ENCODE data around the gene MYOCD.

Gene MYOCD

DNA sequence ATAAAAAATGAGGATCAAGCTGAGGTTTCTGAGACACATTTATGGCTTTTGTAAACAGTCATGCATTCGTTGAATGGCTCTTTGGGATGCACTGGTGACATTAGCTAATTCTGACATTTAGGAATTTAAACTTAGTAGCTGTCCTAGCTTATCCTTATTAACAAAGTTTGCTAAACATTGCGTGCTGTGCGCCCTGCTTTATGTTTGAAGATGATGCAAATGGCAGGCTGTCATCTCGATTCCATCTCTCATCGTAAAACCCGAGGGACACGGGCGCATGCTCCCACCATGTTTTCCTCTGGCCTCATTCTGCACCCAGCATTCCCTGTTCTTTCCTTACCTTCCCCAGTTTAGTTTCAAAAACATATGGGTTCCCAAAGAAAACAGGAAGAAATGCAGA is 69.8 kb downstream of the MYOCD start:
- H3K36me3 ChIP-seq (ENCODE audit: insufficient read depth, low read length), result no peaks in the 10 kb centered on the region

DNA sequence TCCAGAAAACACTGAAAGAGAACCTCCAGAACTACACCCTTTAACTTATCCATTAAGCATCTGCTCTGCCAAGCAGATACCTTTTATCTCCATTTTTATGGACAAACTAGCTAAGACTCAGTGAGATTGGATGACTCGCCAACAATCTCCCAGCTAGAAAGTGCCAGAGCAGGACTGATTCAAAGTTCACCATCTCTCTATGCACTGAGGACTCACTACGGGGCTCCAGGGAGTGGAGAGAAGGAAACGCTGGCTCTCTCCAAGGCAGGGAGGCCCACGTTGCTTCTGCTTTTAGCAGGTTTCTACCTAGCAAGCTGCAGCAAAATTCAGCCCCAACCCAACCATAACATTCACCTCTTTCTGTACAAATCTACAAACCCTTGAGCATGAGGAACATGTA is 70.8 kb downstream of the MYOCD start:
- H3K27ac ChIP-seq (ENCODE audit: low read depth, low read length, poor library complexity, severe bottlenecking), result no peak overlapping the region
- no peaks in the 10 kb centered on the region for H3K4me1 ChIP-seq (ENCODE audit: insufficient read depth, low read length, severe bottlenecking)
- no peaks in the 10 kb centered on the region for H3F3A ChIP-seq (ENCODE audit: insufficient read depth, low read length)
- H3K9me3 ChIP-seq (ENCODE audit: low read length), result no peaks in the 10 kb centered on the region
- no peak overlapping the region for H2AFZ ChIP-seq (ENCODE audit: low read length)
- H3K27me3 ChIP-seq (ENCODE audit: insufficient read depth, low read length), result no peaks in the 10 kb centered on the region
- H3K4me3 ChIP-seq (ENCODE audit: low read depth, low read length, poor library complexity, severe bottlenecking), result no peak overlapping the region
- no peaks in the 10 kb centered on the region for H3K36me3 ChIP-seq (ENCODE audit: insufficient read depth, low read length)
- no peaks in the 10 kb centered on the region for H3K9me2 ChIP-seq (ENCODE audit: low read depth, low read length)
- no peak overlapping the region for H3K4me2 ChIP-seq (ENCODE audit: low read length)
- H3K79me2 ChIP-seq (ENCODE audit: insufficient read depth, low read length), result no peaks in the 10 kb centered on the region
- H3K9ac ChIP-seq (ENCODE audit: low read length), result no peak overlapping the region
- TF ChIP-seq EZH2 (IDR thresholded peaks at IDR 0.05; ENCODE audit: borderline replicate concordance, low read length), result no peak
- TF ChIP-seq, protein P1, sequence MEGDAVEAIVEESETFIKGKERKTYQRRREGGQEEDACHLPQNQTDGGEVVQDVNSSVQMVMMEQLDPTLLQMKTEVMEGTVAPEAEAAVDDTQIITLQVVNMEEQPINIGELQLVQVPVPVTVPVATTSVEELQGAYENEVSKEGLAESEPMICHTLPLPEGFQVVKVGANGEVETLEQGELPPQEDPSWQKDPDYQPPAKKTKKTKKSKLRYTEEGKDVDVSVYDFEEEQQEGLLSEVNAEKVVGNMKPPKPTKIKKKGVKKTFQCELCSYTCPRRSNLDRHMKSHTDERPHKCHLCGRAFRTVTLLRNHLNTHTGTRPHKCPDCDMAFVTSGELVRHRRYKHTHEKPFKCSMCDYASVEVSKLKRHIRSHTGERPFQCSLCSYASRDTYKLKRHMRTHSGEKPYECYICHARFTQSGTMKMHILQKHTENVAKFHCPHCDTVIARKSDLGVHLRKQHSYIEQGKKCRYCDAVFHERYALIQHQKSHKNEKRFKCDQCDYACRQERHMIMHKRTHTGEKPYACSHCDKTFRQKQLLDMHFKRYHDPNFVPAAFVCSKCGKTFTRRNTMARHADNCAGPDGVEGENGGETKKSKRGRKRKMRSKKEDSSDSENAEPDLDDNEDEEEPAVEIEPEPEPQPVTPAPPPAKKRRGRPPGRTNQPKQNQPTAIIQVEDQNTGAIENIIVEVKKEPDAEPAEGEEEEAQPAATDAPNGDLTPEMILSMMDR (IDR thresholded peaks at IDR 0.05; ENCODE audit: low read length), result no peak
- H4K20me1 ChIP-seq (ENCODE audit: insufficient read depth, low read length), result no peaks in the 10 kb centered on the region

More for the DNA sequence above, 69.8 kb downstream of the MYOCD start:
- Histone ChIP-seq H3K27ac (ENCODE audit: low read depth, low read length, poor library complexity, severe bottlenecking) (no peak overlapping the region), H3K9me2 (ENCODE audit: low read depth, low read length) (no peaks in the 10 kb centered on the region), H2AFZ (ENCODE audit: low read length) (no peak overlapping the region), H3K9ac (ENCODE audit: low read length) (no peak overlapping the region), H3K79me2 (ENCODE audit: insufficient read depth, low read length) (no peaks in the 10 kb centered on the region), H3K4me2 (ENCODE audit: low read length) (no peak overlapping the region), H4K20me1 (ENCODE audit: insufficient read depth, low read length) (no peaks in the 10 kb centered on the region), H3K4me3 (ENCODE audit: low read depth, low read length, poor library complexity, severe bottlenecking) (no peak overlapping the region), H3K27me3 (ENCODE audit: insufficient read depth, low read length) (no peaks in the 10 kb centered on the region), H3K4me1 (ENCODE audit: insufficient read depth, low read length, severe bottlenecking) (no peaks in the 10 kb centered on the region), H3K9me3 (ENCODE audit: low read length) (no peaks in the 10 kb centered on the region), H3F3A (ENCODE audit: insufficient read depth, low read length) (no peaks in the 10 kb centered on the region)
- TF ChIP-seq, protein P1 (IDR thresholded peaks at IDR 0.05; ENCODE audit: low read length), result no peak
- TF ChIP-seq EZH2 (IDR thresholded peaks at IDR 0.05; ENCODE audit: borderline replicate concordance, low read length), result no peak

DNA sequence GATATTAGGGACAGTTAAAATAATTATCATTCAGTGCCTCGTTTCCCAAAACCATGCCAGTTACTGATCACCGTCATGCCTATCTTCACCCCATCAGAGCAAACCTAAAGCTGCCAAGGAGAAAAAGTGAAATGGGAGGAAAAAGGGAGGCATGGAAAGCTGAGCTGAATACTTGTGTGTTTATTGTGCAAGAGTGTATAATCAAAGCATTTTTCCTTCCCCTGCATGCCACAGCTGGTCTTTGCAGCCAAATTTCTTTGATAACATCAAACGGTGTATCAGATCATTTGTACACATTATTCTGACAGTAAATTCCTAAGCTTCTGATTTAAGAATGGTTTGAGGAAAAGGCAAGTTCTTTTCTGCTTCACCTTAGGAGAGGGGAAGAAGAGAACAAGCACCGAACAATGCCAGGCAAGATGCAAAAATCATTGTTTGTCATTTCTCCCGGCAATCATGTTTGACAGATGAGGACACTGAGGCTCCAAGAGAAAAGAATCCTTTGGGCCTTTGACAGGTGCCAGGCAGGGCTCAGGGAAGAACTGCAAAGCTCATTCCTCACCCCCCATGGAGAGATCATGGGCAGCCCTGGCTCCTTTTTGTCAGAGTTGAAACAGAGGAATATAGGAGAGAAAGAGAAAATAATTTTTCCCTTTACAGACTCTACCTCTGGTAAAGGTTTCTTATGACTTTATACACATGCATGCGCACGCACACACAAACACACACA is 72.2 kb downstream of the MYOCD start:
- Histone ChIP-seq H3K36me3 (ENCODE audit: insufficient read depth, low read length) (no peaks in the 10 kb centered on the region), H3K4me3 (ENCODE audit: low read depth, low read length, poor library complexity, severe bottlenecking) (no peak overlapping the region), H3K79me2 (ENCODE audit: insufficient read depth, low read length) (no peaks in the 10 kb centered on the region), H3K9me3 (ENCODE audit: low read length) (no peaks in the 10 kb centered on the region), H3K27me3 (ENCODE audit: insufficient read depth, low read length) (no peaks in the 10 kb centered on the region), H2AFZ (ENCODE audit: low read length) (no peak overlapping the region), H3K4me2 (ENCODE audit: low read length) (no peak overlapping the region), H3K4me1 (ENCODE audit: insufficient read depth, low read length, severe bottlenecking) (no peaks in the 10 kb centered on the region), H3K9me2 (ENCODE audit: low read depth, low read length) (no peaks in the 10 kb centered on the region), H3K9ac (ENCODE audit: low read length) (no peak overlapping the region), H3F3A (ENCODE audit: insufficient read depth, low read length) (no peaks in the 10 kb centered on the region), H4K20me1 (ENCODE audit: insufficient read depth, low read length) (no peaks in the 10 kb centered on the region), H3K27ac (ENCODE audit: low read depth, low read length, poor library complexity, severe bottlenecking) (no peak overlapping the region)
- TF ChIP-seq, protein P1 (IDR thresholded peaks at IDR 0.05; ENCODE audit: low read length), result no peak
- TF ChIP-seq EZH2 (IDR thresholded peaks at IDR 0.05; ENCODE audit: borderline replicate concordance, low read length), result no peak

All from OCI-LY1 (cell line).